GM19239 (cell line): ENCODE measurements around the gene TBC1D8.
A peak's percentile ranks its signal among the peaks of the same experiment; 100 is the strongest.

Experiments
- DNase-seq: peaks from one replicate; pipeline ENCODE4 v3.0.0; 2011; ENCODE audit warnings: low spot score; ENCODE audit not compliant: insufficient read length
- FAIRE-seq: peaks from 2 replicates; lab custom pipeline; 2011; peaks lifted over from hg19 to GRCh38; lab: Jason Lieb, UNC

Gene TBC1D8

DNA sequence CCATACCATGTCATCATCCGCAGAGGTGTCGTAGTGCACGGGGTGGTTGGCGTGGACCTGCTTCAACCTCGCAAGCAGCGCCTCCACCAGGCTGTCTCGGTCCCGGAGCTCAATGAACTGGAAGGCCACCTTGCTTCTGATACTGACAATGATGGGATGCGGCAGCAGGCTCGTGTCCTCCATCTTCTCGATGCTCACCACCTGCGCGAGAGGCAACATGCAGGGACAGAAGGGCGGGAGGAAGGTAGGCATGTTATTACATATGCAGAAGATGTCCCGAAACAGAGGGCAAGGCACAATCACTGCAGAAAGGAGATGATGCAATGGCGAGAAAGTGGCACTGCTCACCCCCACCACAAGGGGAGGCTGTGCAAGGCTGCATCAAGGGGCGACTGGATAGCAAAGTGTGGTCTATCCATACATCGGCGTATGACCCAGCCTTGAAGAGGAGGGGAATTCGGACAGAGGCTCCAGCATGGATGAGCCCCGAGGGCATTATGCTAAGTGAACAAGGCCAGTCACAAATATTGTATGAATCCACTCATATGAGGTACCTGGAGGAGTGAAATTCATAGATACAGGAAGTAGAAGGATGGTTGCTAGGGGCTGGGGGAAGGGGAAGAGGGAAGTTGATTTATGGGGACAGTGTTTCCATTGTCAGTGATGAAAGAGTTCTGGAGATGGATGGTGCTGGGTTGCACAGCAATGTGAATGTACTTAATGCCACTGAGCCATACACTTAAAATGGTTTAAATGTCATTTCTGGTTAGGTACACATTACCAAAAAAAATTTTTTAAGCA, 112.5 kb downstream of the TBC1D8 start:
- no peak for FAIRE-seq
- no peak for DNase-seq

DNA sequence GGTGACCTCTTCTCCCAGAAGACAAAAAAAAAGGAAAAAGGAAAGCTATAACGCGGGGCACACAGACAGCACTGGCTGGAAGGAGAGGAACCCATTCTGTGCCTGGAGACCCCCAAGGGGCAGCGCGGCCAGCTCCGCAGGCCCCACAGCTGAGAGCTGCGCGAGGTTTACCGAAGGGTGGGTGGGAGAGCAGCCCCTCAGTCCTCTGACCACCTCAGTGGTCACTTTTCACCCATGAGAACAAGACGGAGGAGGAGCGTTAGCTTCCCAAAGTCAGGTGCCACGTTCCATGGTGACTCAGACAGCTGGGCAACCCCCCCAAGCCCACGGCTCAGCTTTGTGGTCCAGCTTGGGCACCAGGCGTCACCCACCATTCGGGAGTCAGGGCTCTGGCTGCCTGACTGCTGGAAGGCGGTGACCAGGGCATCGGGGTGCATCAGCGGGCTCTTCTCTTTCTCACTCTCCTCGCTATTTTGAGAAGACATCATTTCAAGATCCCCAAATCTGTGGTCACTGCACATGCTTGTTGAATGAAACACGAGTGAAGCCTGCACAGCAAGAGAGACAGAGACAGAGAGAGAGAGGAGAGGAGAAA, 113.9 kb downstream of the TBC1D8 start:
- DNase-seq (no peak), FAIRE-seq (no peak)

DNA sequence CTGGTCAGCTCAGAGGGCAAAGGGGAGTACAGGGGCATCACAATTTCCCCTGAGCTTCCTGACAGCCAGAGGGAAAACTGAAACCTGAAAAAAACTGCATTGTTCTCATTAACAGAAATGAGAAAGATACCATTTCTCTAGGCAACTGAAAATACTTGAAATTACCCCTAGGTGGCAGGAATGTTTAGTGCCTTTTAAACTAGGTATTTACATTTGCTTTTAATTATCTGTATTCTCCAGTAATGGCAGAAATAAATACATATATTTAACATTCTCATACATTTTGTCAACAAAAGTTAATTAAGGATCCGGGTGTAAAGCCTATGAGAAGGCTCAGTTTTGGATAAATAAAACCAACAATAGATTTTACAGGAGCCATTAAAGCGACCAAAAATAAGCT, 114.6 kb downstream of the TBC1D8 start:
- peak; percentile 52 for FAIRE-seq
- no peak for DNase-seq

DNA sequence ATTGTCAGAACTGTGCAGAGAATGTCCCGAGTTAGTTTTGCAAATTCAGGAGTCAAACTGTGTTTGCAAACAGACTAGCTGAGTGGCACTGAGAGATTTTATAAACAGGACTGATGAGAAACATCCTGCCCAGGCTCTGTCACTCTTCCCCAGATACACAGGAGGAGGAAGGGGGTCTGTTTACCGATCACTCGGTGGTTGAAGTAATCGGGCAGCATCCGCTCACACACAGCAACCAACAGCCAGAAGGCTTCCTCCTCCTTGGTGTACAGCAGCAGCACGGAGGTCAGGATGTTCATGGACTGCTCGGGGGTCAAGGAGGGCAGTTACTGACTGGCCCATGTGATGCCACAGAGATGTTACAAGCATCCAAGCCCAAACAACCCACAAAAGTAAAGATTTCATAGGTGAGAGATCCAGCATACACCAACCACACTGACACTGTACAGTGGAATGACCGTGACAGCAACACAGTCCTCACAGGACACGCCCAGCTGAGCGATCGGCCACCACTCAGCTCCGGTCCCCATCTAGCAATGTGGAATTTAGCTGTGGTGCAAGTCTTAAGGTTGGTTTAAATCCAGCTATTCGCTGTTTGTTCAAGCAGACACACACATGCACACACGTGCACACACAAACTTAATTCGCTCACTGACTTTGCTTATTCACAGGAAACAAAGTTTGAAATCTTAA, 119.0 kb downstream of the TBC1D8 start:
- DNase-seq = no peak
- no peak for FAIRE-seq

DNA sequence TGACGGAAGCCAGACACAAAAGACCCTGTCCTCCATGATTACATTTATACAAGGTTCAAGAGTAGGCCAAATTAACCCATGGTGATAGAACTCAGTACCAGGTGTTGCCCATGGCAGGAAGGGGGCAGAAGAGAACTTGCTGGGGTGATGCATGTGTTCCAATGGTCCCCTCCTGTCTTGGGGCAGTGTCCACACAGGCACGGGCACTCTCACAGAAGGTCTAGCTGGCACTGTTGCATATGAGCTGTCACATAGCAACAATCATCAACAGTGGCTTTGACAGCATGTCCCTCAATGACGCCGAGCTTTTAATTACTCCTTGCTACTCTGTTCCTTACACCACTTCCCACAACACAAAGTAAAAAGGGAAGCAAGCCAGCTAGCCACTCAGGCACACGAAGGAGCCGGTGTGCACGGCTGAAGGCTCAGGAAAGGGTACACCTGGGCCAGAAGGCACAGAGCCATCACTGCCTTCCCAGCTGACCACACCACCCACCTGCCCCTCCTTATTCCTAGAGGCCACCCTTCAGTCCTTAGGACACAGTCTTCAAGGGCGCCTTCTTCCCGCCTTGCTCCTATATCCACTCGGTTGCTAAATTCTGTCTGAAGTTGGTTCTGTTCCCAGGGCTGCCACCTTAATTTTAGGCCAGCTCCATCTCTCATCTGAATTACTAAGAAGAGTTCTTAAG, 120.2 kb downstream of the TBC1D8 start:
- FAIRE-seq (no peak), DNase-seq (no peak)

DNA sequence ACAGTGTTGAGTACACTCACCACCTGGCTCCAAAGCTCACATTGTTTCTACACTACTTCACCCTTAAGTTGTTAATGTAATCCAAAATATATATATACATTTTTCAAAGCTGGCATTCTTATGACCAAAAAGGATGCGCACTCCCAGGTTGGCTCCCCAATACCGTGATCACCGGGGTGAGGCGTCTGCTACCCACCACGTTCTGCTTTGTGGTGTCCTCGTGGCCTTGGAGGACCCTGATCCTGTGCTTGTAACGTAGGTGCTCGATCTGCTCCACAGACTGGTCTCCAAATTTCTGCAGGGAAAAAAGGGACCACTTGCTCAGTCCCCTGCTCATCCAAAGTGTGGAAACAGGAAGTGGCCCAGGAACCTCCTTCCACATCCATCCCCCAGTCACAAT, 123.3 kb downstream of the TBC1D8 start:
- DNase-seq = no peak
- FAIRE-seq = no peak

DNA sequence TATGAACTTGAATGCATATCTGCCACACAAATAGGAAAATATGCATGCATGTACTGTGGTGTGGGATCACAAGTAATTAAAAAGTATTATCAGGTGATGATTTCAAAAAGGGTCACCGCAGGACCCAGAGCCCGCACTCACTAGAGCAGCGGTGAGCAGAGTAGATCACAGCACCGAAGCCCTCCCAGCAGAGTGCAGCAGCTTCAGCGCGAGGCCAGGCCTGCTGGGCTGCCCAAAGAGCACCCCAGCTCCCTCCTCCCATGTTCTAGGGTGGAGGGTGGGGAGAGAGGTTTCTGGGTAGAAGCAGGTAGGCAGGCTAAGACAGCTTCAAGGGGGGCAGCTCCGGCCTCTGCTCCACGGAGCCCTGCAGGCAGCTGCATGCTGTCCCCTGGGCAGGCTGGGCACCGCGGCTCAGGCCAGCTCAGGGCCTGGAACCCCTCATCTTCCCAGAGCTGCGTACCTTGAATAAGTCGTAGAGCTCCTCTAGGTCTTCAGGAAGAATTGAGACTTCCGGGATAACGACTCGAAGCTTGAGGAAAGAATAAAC, 124.2 kb downstream of the TBC1D8 start:
- FAIRE-seq = no peak
- DNase-seq = no peak

DNA sequence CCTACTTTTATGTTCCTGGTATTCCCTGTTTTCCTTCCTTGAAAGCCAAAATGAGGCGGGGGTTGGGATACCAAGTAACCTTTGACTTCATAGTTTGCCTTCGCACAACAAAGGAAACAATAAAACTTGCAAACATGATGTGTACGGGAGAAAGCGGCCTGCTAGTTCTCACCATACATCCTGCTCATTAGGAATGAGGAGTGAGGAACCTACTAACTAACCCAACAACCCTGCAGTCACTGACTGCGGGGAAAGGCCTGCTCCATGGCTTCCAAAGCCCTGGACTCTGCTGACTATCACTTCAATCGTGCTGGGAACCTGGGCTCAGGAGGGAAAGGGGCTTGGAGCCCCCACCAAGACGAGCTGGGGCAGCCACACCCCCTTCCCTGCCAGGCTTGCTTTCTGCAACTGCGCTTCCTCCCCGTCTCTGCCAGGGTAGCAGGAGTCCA, 124.9 kb downstream of the TBC1D8 start:
- DNase-seq (no peak), FAIRE-seq (no peak)

DNA sequence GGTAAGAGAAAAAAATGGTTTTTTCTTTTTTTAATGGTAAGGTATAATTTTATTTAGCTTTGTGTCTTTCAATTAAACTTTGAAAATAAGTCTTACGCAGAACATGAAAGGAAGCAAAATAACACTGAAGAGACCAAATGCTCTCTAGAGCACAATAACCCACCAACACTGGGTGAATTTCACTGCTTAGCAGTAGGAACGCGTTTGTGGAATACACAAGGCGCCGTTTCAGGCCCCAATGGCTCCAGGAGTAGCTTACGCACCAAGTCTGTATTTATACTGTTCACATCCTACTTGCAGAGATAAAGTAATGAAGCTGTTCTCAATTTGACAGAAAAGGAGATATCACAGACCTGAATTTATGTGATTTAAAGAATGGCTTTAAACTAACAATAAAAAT, 125.6 kb downstream of the TBC1D8 start:
- DNase-seq (no peak), FAIRE-seq (no peak)

DNA sequence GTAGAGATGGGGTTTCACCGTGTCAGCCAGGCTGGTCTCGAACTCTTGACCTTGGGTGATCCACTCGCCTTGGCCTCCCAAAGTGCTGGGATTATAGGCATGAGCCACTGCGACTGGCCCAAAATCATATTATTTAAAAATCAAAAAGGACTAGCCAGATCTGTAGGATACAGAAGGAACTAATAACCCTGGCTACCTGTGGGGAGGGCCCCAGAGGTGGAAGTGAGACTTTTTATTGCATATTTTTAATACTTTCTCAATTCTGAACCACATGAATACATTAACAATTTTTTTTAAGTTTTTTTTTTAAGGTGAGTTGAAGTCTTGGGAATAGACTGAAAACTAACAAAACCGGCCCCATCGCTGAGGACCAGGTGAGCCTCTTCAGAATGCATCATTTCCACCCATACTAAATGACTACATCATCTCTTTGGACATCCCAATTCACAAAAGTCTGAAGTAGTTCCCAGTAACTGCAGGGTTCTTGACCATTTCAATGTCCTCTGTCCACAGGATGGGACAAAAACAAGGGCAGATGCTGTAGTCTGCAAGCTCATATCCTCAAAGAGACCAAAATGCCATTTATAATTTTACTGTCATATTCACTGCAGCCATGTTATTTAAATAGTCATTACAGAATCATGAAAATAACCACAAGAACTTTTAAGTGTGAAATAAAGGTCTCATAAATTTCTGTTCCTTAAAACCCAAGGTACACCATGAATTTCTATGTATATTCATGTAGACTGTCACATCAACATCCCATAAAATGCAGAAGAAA, 127.7 kb downstream of the TBC1D8 start:
- DNase-seq (no peak), FAIRE-seq (no peak)

DNA sequence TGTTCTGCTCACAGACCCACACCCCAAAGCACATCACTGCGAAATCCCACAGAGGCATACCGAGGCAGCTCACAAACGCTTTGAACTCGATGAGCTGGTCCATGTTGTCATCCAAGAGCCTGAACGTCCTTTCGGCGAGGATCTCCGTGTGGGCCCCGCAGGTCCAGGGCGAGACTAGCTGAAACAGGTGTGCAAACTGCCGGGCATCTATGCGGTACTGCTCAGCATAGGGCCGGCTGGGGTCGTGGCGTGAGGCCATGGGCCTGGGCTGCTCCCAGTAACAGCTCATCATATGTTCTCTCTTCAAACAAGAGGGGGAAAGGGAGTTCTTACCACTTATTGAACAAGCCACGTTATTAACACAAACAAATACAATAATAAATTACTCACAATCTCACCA, 129.0 kb downstream of the TBC1D8 start:
- no peak for FAIRE-seq

DNA sequence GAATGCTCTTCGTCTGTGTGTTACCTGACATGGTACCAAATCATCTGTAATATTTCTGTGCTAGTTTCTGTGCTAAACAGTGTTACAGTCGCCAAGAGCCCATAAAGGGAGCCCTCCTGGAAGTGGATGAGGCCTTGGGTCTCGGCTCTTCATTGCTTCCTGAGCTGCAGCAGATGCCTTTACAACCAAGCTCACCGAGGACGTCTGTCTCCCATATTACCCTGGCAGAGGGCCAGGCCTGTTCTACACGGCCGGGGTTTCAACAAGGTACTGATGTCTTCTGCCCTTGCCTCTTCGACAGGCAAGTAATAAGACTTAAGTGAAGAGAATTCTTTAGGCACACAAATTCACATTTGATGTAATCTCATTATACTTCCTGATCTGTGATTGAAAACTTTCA, 132.2 kb downstream of the TBC1D8 start:
- DNase-seq (no peak), FAIRE-seq (no peak)

More for the DNA sequence above, 129.0 kb downstream of the TBC1D8 start:
- no peak for DNase-seq

DNA sequence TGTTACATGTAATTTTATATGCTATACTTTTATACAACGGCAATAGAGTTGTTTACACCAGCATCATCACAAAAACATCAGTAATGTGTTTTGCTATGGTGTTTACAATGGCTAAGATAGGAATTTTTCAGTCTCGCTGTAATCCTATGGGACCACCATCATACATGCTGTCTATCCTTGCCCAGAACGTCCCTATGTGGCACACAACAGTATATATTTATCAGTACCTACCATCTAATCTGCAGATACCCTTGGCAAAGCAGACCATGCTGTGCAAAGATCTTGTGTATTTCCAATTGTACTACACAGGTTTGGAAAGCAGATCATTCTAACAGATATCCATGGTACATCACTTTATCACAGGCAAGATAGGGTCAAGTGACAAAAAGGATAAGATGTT, 133.8 kb downstream of the TBC1D8 start:
- DNase-seq (no peak), FAIRE-seq (no peak)

DNA sequence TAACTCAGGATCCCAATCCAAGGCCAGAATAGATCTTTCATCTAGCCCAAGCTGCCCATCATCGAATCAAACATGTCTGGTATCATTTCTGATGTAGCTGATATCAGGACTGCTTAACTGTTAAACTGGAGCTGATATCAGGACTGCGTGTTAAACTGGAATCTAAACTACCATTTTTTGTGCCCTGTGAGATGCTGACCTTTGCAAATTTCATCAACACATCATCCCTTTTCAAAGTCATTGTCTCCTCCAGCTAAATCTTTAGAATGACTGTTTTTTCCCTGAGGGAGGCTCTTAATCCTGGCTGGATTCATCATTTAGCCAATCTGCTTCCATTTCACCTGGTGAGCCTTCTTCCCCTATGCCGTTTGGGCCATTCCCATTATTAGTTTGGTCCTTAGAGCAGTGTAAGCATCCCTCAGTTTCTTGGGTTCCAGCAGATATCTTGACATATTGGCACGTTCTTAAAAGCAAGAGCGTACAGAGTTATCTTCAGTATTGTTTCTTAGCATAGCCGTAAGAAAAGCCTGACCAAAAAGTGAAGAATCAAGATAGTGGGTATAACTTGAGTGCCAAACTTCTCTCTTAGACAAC, 136.8 kb downstream of the TBC1D8 start:
- no peak for DNase-seq
- FAIRE-seq = no peak

DNA sequence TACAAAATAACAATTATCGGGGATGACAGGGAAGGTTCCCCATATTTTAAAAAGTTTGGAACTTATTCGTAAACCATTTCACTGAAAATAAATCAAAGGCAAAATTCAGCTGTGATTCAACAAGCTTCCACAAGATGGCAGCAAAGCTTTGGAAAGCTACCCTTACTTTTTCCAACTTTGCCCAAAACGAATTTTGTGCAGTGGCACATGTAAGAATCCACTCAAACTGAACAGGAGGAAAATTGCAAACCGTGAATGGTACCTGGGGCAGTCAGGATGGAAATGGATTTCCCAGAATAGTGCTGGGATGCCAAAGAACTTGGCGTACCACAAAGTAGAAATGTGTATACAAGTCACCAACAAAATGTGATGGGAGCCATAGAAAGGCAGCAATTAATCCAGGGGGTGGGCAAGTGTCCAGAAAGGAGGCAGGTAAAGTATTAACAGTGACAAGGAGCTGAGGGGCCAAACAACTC, 138.4 kb downstream of the TBC1D8 start:
- FAIRE-seq (peak; percentile 82), DNase-seq (no peak)

DNA sequence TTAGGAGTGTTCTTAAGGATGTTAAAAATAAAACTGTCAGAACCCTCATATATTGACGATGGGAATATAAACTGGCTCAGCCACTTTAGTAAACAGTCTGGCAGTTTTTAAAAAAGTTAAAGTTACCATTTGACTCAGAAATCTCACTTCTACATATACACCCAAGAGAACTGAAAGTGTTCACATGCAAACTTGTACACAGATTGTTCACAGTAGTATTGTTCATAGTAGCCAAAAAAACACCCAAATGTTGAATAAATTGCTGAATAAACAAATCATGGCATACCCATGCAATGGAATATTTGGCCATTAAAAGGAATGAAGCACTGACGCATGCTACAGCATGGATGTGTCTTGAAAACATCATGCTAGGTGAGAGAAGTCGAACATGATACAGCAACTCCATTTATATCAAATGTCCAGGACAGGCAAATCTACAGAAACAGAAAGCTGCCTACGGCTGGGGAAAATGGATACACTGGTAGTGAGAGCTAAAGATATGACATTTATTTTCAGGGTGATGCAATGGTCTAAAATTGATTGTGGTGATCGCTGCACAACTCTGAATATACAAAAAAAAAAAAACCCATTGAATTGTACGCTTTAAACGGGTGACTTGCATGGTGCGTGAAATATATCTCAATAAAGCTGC, 139.0 kb downstream of the TBC1D8 start:
- FAIRE-seq = no peak
- no peak for DNase-seq

DNA sequence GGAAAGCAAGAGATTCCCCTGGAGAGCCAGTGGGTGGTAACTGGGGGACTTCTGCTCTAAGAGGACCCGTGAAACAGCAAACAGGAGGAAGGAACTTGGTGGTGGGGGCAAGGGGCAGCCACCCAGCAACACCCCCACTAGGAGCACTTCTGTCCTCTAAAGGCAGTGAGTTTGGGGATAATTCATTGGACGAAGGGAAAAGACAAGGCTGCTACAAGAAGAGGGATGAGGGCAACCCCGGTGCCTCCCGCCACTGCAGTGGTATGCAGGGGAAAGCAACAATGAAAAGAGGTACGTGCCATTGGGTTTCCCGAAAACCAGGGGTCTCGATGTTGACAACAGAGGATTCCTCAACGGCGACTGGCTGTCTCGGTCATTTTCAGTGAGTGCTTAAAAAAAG, 140.0 kb downstream of the TBC1D8 start:
- DNase-seq = no peak

DNA sequence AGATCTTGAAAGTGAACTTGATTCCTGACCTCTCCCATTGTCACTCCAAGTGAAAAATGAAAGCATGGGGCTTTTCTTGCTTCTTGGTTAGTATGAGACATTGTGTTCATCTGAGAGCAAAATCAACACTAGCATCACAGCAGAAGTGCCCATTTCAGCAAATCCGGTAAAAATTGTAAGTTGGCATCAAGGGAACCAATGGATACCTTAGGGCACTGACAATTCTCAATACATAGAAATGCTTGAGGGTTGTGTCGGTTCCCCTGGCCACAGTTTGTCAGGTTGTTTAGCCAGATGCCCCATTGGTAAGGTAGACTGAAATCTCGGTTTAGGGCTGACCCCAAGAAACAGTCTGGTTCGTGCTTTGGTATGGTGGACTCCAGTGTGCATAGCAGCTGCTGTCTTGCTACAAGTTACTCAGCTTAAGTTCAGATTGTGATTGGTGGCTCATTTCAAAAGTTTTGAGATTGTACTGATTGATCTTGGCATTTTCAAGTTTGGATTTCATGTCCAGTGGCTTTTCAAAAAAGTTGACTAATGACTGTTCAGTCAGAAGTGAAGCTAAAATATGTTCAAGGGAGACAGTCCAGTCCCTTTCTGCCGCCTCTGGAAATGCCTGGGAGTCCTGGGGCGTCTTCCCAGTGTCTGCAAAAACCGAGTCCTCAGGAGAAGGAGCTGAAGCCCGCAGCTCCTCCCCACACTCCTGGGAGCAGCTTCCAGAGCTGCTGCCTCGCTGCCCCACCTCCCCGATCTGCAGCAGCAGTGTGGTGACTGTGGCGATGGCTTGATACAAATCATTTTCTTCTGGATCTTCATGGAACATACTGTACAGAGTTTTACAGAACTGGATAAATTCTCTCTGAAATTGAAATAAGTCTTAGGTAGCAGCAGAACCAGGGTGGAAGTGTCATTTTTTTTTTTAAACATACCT, 143.5 kb downstream of the TBC1D8 start:
- FAIRE-seq (no peak), DNase-seq (no peak)

More for the DNA sequence above, 140.0 kb downstream of the TBC1D8 start:
- no peak for FAIRE-seq
